CD4-positive, CD25-positive, alpha-beta regulatory T cell (primary cell): Measurements from ENCODE around the gene AKIRIN2. TPM values are rescaled to one million over a fixed set of nuclear protein-coding genes. Genes with fewer than 3 reads are reported as not detected.

ENCODE experiments used
- polyA plus RNA-seq, 4 donors: library from polyadenylated mRNA; unstranded; fragments of 300-500 nt; fragmentation: Illumina TruSeq; gene quantifications; one replicate each; pipeline ENCODE4 v1.2.3, GENCODE V29; 2021
- total RNA-seq: library from RNA; stranded (reverse); gene quantifications from one replicate; pipeline ENCODE4 v1.2.3, GENCODE V29; 2022

The AKIRIN2 gene
- total and polyA plus RNA-seq, 5 donors from 2014 or later, result 47.7 to 119 (median 50.3) TPM

Other genes starting within 250 kb of the AKIRIN2 start
- gene SLC35A1, start 229.3 kb downstream of the AKIRIN2 start, total RNA-seq, result 12.0 TPM
- gene SLC35A1, start 229.3 kb downstream of the AKIRIN2 start, polyA plus RNA-seq, result 10 to 100 TPM; 28.2 to 36.1 (median 33.7) TPM
- gene RARS2, start 112.2 kb downstream of the AKIRIN2 start, total RNA-seq, result 34.0 TPM
- gene RARS2, start 112.2 kb downstream of the AKIRIN2 start, polyA plus RNA-seq, result 10 to 100 TPM; 34.8 to 44.7 (median 42.8) TPM
- 17.8 TPM for gene ORC3, start 112.1 kb downstream of the AKIRIN2 start, total RNA-seq
- gene ORC3, start 112.1 kb downstream of the AKIRIN2 start, polyA plus RNA-seq, result 10 to 100 TPM; 32.2 to 49.3 (median 40.3) TPM